ENCODE measurements around the gene ALDH6A1.
"Not testable (repeated sequence)": the region's sequence is repeated elsewhere in the genome, so short reads cannot be mapped to it uniquely, and the experiment has no call there.

Gene ALDH6A1

DNA sequence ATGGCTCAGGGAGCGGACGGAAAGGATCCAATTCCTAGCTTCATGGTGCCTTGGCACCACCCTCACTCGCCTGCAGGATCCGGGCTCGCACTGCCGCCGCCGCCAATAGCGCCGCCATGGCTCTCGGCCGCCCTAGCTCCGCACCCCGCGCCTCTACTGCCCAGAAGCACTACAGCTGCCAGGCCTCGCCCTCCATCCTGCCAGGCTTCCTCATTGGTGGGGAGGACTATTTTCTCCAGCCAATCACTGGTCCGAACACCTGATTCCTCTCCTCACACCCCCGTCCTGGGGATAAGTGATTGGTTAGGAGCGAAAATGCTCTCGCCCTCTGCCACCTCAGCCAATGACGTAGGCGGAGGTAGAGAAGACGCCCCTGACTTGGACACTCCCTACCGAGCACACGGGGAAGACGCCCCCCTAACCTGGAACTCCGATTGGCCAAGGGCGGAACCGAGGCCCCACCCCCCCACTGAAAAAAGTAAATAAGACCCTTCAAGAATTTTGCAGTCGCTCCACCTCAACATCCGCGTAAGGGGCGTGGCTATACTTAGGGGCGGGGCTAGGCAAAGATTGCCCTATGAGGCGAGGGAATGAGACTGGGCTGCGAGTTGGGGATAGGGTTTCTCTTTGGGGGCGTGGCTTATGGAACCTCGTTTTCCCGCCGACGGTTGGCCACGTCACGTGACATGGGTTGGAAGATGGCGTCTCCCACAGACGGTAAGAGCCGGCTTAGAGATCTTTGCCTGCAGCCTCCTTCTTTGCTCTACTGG, at the start of gene ALDH6A1, which contains the start of gene LIN52:
Gene ALDH6A1, minus strand, starts transcription at position 177 of the 770 bp plus-strand sequence. Its CDS starts 59 bp downstream, at position 118.
Gene LIN52, plus strand, starts transcription at position 680 of the 770 bp plus-strand sequence. Its CDS starts 19 bp downstream, at position 699.
- FAIRE-seq = peak; percentile 98

DNA sequence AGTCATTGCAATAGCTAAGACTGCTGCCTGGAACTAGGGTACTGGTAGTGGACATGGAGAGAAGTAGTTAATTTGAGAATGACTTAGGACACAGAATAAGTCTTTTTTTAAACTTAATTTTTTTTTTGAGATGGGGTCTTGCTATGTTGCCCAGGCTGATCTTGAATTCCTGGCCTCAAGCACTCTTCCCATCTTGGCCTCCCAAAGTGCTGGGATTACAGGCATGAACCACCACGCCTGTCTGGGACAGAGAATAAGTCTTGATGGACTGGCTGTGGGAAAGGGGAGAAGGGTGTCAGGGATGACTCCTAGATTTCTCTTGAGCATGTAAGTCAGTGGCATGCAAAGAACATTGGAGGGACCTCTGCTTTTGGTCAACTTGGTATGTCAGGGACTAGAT, 43.4 kb upstream of the ALDH6A1 start:
- no peak for FAIRE-seq

DNA sequence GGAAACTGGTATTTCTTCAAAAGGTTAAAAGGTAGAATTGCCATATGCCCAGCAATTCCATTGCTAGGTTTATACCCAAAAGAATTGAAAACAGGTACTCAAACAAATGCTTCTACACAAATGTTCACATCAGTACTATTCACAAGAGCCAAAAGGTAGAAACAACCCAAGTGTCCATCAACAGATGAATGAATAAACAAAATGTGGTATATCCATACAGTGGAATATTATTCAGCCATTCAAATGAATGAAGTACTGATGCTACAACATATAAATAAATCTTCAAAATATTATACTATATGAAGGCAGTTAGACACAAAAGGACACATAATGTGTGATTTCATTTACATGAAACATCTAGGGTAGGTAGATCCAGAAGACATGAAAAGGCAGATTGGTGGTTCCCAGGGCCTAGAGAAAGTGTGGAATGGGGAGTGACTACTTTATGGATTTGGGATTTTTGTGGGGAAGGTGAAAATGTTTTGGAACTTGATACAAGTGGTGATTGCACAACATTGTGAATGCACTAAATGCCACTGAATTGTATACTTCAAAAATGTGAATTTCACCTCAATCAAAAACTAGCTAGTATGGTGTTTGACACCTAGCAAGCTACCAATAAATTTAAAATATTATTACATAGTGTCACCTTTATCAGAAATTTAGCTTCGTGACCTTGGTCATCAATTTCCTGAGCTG, 42.2 kb upstream of the ALDH6A1 start:
- FAIRE-seq = no peak

DNA sequence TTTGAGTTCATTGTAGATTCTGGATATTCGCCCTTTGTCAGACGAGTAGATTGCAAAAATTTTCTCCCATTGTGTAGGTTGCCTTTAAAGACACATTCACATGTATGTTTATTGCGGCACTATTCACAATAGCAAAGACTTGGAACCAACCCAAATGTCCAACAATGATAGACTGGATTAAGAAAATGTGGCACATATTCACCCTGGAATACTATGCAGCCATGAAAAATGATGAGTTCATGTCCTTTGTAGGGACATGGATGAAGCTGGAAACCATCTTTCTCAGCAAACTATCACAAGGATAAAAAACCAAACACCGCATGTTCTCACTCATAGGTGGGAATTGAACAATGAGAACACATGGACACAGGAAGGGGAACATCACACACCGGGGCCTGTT, 41.2 kb upstream of the ALDH6A1 start:
- FAIRE-seq = not testable (repeated sequence)

DNA sequence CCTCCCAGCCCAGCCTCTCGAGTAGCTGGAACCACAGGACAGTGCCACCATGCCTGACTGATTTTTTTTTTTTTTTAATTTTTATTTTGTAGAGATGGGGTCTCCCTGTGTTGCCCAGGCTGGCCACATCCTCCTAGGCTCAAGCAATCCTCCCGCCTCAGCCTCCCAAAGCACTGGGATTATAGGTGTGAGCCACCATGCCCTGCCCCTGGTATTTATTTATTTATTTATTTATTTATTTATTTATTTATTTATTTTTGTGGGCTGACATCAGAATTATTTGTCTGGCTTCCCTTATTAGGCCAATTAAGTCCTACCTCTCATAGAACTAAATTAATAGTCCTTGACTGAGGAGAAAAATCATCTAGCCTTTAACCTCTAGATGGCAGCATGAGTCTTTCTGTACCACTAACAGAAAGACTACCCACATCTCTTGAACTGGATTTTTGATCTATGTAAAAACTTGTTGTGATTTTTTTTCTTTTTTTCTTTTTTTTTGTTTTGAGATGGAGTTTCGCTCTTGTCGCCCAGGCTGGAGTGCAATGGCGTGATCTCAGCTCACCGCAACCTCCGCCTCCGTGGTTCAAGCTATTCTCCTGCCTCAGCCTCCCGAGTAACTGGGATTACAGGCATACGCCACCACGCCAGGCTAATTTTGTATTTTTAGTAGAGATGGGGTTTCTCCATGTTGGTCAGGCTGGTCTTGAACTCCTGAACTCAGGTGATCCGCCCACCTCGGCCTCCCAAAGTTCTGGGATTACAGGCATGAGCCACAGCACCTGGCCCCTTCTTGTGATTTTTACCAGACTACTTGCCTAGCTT, 27.4 kb upstream of the ALDH6A1 start:
- FAIRE-seq = peak; percentile 82

DNA sequence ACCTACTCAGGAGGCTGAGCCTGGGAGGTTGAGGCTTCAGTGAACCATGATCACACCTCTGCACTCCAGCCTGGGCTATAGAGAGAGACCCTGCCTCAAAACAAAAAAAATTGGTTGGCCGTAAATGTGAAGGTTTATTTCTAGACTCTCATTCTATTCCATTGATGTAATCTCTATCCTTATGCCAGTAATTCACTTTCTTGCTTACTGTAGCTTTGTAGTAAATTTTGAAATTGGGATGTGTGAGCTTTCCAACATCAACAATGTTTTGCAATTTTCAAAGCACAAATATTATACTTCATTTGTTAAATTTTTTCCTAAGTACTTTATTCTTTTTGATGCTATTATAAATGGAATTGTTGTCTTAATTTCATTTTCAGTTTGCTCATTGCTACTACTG, 25.1 kb upstream of the ALDH6A1 start:
- FAIRE-seq = no peak

DNA sequence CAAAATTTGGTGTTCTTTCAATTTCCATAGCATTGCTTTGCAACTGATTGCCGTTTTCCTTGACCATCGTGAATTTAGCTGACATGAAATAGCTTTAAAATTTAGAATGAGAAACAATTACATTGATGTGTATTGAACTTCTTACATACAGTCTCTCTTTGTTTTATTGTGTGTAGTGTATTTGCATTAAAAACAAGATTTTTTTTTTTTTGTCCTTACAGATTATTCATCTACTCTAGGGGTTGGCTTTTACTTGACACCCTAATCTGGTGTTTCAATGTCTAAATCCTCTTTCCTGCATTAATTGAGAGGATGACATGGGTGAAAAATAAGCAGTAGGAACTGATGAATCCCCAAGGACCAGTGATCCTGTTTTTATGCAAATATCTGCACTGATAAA, 21.1 kb upstream of the ALDH6A1 start:
- no peak for FAIRE-seq

DNA sequence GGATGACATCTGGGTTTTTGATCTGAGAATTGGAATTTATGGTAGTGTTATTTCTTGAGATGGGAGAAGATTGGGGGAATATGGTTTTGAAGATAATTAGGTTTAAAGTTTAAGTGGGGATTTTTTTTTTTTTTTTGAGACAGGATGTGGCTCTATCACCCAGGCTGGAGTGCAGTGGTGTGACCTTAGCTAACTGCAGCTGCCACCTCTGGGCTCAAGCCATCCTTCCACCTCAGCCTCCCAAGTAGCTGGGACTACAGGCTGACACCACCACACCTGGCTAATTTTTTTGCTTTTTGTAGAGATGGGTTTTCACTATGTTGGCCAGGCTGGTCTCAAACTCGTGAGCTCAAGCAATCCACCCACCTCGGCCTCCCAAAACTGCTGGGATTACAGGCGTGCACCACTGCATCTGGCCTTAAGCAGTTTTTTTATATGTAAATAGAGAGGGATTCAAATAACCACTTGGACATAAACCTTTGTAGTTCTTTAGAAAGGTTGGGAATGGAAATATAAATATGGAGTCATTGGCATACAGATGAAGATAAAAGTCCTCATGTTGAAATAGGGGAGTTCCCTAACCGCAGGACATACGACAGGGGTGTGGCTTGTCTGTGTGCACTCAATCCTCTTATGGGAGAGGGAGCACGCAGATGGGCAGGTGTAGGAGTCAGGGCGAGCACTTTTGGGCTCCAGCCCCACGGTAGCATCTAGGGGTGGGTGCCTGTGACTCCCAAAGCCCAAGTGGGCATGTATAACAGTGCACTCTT, 5.2 kb upstream of the ALDH6A1 start:
- FAIRE-seq = no peak

DNA sequence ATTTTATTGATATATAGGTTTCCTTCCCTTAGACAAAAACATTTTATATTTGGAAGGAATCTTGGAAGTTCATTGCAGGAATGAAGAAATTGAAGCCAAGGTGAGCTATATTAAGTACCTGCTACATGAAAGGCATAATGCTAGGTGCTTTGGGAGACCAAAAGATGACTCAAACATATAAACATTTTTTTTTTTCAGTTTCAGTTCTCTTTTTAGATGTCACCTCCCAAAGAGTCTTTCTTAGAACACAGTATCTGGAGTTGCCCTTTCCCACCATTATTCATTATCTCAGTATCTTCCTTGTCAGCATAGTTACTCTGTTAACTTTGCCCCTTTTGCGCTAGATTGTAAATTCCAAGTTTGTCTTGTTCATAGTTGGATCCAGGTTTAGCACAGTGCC, 1.6 kb upstream of the ALDH6A1 start:
- no peak for FAIRE-seq

DNA sequence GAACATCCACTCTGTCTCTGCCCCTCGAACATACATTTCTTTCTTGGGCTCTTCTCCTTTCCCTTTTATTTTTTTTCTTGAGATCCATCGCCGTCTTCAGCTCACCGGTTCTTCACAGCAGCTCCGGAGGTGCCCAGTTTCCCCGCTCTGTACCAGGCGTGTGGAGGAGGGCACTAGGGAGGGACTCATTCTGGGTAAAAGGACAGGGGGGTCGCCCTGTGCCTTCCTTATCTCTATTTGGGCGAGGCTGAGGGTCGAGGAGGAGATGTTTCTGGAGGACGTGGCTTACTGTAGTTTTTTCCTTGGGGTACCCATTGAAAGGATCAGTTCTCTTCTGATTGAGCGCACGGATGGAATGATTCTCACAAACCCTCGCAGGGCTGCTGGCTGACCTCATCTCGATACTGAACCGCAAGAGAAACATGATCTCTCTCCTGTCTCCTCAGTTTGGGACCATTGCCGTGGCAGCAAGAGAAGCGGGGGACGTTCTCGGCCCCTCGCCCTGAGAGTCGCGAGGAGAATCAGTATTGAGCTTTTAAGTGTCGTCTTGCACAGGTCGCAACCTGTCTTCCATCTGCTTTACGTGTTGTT, 889 bp upstream of the ALDH6A1 start:
- FAIRE-seq = no peak

DNA sequence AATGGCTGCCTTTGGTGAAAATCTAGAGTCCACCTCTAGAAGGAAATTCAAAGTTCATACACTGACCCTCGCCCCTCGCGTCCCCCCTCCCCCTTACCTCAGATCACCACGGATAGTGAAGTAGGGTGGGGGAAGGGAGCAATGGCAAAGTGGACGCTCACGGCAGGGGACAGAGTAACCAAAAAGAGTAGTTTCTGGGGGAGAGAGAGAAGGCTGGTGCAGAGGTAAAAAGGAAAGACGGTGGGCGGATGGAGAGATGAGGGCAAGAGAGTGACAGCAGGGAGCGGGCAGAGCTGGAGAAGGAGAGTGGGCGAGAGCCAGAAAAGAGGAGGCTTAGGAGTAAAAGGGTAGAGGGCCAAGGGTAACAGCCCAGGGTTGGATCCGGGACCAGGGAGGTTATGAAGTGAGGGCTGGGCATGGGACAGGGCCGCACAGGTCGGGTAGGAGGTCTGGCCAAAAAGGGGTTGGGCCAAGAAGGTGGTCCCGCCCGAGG, 423 bp downstream of the ALDH6A1 start:
- no peak for FAIRE-seq

DNA sequence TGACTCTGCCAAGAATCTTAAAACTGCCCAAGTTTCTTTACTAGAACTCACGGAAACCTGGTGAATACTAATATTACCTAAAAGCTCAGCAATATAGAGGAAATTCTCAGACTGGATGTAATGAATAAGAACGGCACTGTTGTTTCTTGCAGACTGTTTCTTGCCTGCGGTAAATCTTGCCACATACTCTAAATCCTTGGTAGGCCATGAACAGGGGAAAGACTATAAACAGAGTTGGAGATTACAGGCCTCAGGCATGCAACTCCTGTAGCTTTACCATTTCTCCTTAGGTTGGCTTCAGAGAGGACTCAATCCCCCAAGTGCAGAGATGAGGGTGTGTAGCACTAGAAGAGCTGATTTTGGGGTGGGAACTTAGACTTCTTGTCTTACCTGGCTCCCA, 1.1 kb downstream of the ALDH6A1 start:
- no peak for FAIRE-seq

DNA sequence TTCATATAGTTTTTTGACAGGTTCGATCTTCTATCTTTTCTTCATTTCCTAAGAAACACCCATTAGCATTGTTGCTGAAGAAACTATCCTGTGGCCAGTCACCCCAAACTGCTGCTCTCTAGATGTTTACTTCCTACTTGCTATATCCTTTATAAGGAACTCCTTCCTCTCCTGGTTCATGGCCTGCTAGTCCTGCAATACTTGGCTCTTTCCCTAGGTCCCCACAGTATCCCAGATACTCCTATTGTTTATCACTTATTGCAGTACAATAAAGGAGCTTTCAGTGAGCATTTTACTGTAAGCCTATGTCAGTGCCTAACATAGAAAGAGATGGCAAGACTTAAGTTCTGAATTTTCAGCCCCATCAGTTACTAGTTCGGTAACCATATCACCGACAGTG, 2.8 kb downstream of the ALDH6A1 start:
- no peak for FAIRE-seq

DNA sequence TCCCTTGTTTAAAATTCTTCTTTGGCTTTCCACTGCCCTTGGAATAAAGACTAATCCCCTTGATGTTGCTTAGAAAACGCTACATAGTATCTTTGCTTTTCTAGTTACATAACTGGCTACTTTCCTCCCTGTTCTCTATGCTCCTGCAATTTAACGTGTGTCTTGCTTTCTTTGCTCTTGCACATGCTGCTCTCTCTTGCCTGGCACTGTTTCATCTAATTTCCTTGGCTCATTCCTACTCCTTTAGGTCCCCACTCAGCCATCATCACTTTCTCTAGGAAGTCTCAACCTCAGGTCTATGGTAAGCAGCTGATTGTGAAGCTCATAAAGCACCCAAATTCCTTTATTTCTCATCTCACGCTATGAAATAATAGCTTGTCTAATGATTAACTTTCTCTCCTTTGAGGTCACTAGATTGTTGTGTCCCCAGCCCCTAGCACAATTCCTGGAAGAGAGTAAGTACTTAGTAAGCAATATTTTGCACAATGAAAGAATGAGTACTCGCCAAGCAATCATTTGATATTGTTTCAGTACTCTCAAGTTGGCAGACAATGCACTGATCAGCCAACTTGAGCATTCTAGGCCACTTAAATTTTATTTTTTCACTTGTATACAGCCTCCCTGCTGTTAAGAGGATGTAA, 3.3 kb downstream of the ALDH6A1 start:
- FAIRE-seq = no peak

DNA sequence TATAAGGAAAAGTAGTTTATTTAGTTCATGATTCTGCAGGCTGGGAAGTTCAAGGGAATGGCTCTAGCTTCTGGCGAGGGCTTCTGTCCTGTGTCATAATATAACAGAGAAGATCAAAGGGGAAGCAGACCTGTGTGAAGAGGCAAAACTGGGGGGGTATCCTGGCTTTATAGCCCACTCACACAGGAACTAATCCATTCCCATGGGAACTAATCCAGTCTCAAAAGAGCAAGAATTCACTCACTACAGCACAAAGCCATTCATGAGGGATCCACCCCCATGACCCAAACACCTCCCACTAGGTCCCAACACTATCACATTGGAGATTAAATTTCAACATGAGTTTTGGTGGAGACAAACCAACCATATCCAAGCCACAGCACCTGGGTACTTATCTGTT, 6.9 kb downstream of the ALDH6A1 start:
- FAIRE-seq = no peak

DNA sequence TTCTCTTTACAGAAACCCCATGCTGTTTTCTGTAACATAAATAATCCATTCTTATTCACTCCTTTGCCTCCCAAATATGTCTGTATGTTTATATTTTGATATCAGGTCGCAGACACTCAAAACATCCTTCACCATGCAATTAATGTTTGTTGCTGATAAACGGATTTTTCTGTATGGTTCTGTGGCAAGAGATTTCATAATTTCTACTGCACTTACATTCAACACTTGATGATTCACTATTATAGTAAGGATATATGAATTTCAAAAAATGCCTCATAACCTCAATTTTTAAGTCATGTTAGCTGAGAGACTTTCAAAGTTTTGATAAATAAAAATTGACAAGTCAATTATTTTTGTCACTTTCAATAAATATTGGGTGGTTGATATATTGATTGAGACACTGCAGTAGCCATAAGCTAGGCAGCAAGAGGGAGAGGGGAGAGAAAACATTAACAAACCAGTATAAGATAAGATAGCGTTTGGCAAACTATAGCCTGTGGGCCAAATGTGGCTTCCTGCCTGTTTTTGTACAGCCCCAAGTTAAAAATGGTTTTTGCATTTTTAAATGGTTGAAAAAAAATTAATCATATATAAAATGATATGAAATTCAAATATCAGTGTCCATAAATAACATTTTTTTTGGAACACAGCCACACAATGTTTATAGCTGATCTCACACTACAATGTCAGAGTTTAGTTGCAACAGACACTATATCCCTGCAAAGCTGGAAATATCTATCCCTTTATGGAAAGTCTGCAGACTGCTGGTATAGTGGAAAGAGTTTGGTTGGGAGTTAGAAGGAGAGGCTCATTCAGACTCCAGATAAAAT, 18.3 kb downstream of the ALDH6A1 start:
- FAIRE-seq = no peak

DNA sequence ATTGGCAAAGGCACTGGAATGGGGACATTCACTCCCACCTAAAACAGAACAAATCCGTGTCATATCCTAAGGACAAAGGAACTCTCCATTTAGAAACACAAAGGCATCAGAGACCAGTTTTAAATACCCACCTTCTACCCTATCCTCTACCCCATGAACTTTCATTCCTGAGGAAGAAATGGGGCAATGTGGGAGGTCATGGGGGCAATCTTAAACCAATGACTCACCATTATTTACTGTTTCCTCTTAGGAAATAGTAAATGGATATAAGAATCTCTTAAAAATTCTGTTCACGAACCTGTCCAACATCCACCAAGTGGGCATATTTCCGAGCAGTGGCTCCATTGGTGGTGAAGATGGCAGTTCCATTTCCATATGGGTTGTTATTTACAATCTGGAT, 19.4 kb downstream of the ALDH6A1 start:
- no peak for FAIRE-seq

DNA sequence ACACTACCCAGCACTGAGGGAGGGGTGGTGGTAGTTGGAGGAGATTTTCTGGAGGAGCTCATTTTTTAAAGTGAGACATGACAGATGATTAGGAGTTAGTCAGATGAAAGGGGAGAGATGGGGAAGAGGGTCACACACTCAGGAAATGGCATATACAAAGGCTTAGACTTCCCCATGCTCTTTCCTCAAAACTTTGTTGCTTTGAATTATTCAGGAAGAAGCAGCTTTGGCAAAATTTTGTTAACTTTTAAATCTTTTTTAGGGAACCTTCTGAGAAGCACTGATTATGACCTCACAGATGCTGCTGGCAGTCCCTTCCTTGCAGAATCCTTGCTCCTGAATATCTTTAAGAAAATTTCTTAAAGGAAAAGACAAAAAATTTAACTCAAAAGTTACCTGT, 19.8 kb downstream of the ALDH6A1 start:
- no peak for FAIRE-seq

DNA sequence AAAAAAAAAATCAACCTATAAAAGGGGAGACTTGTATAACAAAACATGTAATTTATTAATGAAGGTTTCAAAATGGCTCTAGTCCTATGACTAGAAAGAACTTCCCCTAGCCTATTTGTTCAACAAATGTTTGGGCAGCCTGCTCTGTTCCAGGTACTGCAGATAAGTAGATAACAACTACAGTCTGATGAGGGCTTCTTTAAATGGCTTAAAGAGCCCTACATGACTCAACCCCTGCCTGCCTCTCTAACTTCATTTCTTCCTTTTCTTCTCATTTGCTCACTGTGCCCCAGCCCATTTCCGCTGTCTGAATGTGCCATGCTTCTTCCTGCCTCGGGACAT, 21.5 kb downstream of the ALDH6A1 start:
- FAIRE-seq = no peak

DNA sequence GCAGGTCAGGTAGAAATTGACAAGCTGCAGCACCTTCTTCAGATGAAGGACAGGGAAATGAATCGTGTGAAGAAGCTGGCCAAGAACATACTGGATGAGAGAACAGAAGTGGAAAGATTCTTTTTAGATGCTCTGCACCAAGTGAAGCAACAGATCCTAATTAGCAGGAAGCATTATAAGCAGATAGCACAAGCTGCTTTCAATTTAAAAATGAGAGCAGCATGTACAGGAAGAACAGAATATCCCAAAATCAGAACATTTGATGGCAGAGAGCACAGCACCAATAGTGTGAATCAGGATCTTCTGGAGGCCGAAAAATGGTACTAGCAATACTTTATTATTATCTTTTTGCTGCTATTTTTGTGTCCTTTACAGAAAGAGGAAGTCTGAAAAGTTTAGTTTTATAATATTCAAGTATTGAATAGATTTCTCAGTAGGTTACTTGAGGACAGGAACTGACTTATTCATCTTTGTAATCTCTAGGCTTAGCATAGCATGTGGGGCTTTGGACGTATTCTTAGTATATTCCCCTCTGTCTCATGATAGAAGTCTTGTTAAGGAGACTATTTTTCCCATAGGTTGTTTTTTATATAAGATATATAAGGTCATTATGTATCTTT, 34.3 kb downstream of the ALDH6A1 start:
- no peak for FAIRE-seq

Data from TTC549 (cell line).